RWPE2 (cell line): ENCODE results near the gene NUDT21.

Source experiments
- ATAC-seq: fragments of 200-7000 bp; cut with Tn5 transposase; 3 replicates; pipeline ENCODE4 v1.9.1; 2021; ENCODE audit warnings: low read depth
- DNase-seq: peaks from one replicate; pipeline ENCODE4 v3.0.0-alpha.2; 2020; ENCODE audit warnings: low spot score
- H3K27ac ChIP-seq: fragments of 450-650 bp; 2 replicates; pipeline ENCODE4 v1.5.1; 2017; ENCODE audit warnings: mild to moderate bottlenecking; ENCODE audit not compliant: poor library complexity, severe bottlenecking
- H3K27me3 ChIP-seq: fragments of 250-450 bp; sonication (Bioruptor Pico); 2 replicates; pipeline ENCODE4 v1.5.1; 2021; ENCODE audit warnings: mild to moderate bottlenecking, moderate library complexity; ENCODE audit not compliant: insufficient read depth, poor library complexity, severe bottlenecking
- H3K36me3 ChIP-seq: fragments of 250-450 bp; sonication (Bioruptor Pico); 2 replicates; pipeline ENCODE4 v1.5.1; 2020; ENCODE audit warnings: low read depth, mild to moderate bottlenecking, moderate library complexity
- H3K4me1 ChIP-seq: fragments of 250-450 bp; sonication (Bioruptor Pico); 2 replicates; pipeline ENCODE4 v1.5.1; 2021; ENCODE audit warnings: mild to moderate bottlenecking, moderate library complexity; ENCODE audit not compliant: insufficient read depth, poor library complexity, severe bottlenecking
- H3K4me3 ChIP-seq: fragments of 250-450 bp; sonication (Bioruptor Pico); 2 replicates; pipeline ENCODE4 v1.5.1; 2021; ENCODE audit warnings: mild to moderate bottlenecking, moderate library complexity; ENCODE audit not compliant: severe bottlenecking
- H3K9me3 ChIP-seq: fragments of 250-450 bp; sonication (Bioruptor Pico); 2 replicates; pipeline ENCODE4 v1.5.1; 2021; ENCODE audit warnings: mild to moderate bottlenecking, moderate library complexity; ENCODE audit not compliant: severe bottlenecking
- CTCF ChIP-seq: fragments of 450-650 bp; IDR thresholded peaks from one replicate; pipeline ENCODE4 v1.5.1; 2017; ENCODE audit warnings: mild to moderate bottlenecking, moderate library complexity; ENCODE audit not compliant: poor library complexity, severe bottlenecking

Gene NUDT21

DNA sequence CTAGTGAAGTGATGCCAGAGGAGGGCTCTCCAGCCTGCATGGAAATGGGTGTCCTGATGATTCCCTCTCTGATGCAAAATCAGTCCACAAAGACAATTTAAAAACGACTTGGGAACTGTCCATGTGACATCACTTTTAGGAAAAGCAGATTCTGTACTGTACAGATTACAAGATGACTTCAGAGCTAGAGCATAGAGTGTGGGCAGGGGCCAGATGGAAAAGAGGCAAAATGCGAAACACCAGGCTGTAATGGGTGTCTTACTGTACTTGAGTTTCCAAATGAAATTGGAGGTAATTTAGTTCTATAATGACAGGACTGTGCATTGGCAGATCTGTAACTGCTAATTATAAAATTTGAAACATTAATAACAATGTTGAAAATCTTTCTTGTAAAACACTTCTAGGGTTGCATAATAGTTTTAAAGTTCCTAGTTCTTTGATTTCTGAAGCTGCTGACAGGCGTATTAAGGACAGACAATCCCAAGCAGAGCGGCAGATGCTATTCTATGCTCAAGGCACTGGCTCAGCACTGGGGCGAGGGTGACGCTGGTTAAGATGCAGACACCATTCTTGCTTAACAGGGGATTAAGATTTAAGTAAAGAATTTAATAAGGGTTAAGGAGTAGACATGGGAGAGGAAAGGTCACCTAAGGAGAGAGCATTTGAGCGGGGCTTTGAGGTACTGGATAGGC lies 29.8 kb upstream of the NUDT21 start:
- DNase-seq = no peak
- Histone ChIP-seq H3K4me1 (peaks cover 17% of the 10 kb centered on the region), H3K27me3 (no peaks in the 10 kb centered on the region), H3K36me3 (peaks cover 89% of the 10 kb centered on the region), H3K9me3 (no peaks in the 10 kb centered on the region), H3K27ac (no peak overlapping the region), H3K4me3 (no peak overlapping the region)
- TF ChIP-seq CTCF = no peak
- no peak for ATAC-seq

- H3K36me3 ChIP-seq = peaks cover 89% of the 10 kb centered on the region
- H3K27ac ChIP-seq = no peak overlapping the region
- peaks cover 17% of the 10 kb centered on the region for H3K4me1 ChIP-seq
- no peaks in the 10 kb centered on the region for H3K9me3 ChIP-seq
- H3K4me3 ChIP-seq = no peak overlapping the region
- no peak for TF ChIP-seq CTCF
- no peak for ATAC-seq
- H3K27me3 ChIP-seq = no peaks in the 10 kb centered on the region
- no peak for DNase-seq
Measured at GRCh38 chr16:56479469-56479868, 28.3 kb upstream of the NUDT21 start.

DNA sequence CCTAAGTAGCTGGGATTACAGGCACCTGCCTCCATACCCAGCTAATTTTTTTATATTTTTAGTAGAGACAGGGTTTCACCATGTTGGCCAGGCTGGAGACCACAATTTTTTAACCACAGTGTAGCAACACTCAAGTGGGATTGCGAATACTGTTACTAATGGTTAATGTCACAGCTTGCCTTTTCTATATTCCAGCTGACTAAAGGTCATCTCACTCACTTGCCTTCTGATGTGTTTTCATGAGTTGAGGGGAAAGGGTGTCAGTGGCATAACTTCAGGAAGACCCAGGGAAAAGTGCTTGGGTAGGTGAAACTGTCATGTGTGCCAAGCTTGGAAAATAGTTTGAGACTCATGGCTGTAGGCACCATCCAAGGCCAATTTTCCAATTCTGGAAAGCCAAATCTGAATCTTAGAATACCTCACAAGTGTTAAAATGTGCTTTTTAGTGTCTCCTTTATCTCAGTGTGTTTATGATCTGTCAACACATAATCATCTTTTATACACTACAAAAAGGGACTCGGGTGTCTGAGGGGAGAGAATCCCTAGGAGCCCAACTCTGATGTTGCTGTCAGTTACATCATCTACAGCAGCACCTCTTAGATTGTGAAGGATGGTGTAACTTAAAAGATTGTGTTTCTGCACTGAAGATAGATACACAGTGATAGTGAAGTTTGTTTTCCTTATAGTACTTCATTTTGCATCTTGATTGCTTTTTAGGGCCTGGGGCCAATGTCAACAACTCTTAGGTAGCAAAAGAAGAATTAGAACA lies 27.3 kb upstream of the NUDT21 start:
- H3K27ac ChIP-seq = no peak overlapping the region
- no peak for TF ChIP-seq CTCF
- ATAC-seq (no peak), DNase-seq (no peak)
- no peaks in the 10 kb centered on the region for H3K9me3 ChIP-seq
- no peak overlapping the region for H3K4me3 ChIP-seq
- peaks cover 89% of the 10 kb centered on the region for H3K36me3 ChIP-seq
- H3K4me1 ChIP-seq = peaks cover 17% of the 10 kb centered on the region
- no peaks in the 10 kb centered on the region for H3K27me3 ChIP-seq

DNA sequence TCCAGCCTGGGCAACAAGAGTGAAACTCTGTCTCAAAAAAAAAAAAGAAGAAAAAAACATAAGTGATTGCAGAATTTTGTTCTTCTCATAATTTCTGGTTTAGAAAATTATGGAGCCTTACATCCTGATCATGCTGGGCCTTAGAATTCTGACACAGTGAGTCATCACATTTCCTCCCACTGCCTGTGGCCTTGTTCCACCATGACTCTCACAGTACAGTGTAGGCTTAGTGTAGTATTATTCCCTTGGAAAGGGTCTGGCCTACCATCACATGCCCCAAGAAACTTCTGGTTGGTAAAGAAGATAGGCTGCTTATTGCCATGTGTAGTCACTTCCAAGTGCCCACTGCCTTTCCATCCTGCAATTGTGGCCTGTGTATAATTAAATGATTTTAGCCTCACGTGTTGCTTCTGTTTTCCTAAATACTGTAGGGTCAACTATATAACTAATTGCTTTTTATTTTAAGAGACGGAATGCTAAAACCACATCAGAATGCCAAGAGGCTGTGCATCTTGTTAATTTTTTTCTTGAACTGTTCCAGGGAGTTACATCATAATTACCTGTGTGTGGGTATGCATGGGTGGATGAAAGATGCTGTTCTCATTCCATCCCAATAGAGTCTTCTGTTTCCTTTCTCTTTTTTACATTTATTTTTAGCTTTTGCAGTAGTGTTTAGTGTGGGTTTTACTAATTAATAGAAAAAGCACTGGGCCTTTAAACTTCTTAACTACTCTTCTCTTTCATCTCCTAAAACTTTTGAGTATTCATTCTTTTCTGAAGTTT lies 26.2 kb upstream of the NUDT21 start:
- ATAC-seq = peak; percentile 96
- Histone ChIP-seq H3K9me3 (no peaks in the 10 kb centered on the region), H3K27me3 (no peaks in the 10 kb centered on the region), H3K27ac (peak overlapping the region; percentile 51), H3K4me1 (peaks cover 16% of the 10 kb centered on the region), H3K4me3 (no peak overlapping the region), H3K36me3 (peaks cover 89% of the 10 kb centered on the region)
- TF ChIP-seq CTCF = no peak
- no peak for DNase-seq
